GM21723 (cell line): ENCODE measurements around the gene DFFA.

Experiments used
- ATAC-seq: cut with Tn5 transposase; IDR thresholded peaks from one replicate; pipeline ENCODE4 v1.9.1; 2021; ENCODE audit warnings: mild to moderate bottlenecking, moderate library complexity; ENCODE audit not compliant: unreplicated experiment

Gene DFFA

DNA sequence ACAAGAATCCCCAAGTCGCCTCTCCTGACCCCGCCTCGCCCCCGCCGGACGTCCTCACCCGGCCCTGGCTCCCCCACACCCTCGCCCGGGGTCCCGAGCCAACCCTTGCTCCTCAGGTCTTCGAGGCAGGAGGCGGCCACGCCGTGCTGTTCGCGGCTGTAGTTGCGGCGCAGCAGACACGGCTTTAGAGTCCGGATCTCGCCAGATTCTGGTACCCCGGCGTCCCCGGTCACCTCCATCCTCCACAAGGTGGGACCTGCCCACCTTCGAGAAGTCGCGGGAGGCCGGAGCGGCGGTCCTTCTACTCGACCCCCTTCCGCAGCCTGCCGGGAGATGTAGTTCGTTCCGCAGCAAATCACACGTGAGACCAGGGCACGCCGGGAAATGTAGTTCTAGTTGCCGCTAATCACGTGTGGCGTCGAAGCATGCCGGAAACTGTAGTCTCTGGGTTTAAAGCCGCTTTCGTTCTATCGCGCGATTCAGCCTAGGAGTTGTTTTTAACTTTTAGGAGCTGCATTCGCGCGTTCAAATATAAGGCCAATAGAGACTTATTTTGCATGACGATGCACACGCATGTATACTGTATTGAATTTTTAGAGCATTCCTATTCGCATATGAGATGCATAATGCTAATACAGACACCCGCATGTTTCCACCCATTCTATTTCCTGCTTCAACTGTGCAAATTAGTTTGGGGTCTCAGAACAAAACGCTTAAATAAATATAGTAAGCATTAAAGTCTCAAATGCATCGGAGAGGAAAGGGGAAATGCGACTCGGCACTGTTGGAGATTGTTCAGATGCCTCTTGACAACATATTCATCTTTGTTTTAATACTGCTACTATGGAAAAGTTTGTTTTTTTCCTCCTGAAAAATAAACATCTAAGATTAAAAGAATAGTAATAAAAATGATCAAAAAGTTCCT is at the start of gene DFFA:
DFFA (minus strand) TSS at position 310 of the 925 bp plus-strand sequence; CDS start at position 239, 71 bp downstream.
- peak; percentile 86 for ATAC-seq

DNA sequence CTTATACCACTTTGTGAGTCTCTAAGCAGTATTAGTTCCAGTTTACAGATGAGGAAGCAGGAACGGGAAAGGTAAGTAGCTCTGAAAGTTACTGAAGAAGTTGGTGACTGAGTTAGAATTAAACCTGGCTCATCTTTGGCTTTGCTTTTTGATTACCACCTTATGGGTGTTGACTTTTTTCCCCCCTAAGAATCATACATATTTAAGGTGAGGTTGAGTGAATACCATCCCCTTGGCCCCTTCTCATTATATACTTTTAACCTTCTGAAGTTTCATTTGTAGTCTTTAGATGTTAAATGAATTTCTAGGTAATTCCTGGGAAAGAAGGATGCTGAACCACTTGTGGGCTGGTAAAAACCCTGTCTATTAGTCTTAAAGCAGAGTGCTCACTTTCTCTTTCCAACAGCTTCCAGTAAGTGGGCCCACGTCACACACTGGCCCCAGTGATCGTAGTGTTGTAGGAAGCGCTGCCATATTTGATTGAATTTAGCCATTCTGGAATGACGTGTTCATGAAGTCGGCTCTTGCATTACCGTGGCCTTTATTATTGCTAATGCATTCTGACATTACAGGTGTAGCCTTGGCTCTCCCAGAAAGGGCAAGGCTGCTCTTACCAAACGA is 49.3 kb upstream of the DFFA start:
- ATAC-seq: no peak

GRCh38 chr1:10520952-10521351 is 48.6 kb upstream of the DFFA start:
- no peak for ATAC-seq

DNA sequence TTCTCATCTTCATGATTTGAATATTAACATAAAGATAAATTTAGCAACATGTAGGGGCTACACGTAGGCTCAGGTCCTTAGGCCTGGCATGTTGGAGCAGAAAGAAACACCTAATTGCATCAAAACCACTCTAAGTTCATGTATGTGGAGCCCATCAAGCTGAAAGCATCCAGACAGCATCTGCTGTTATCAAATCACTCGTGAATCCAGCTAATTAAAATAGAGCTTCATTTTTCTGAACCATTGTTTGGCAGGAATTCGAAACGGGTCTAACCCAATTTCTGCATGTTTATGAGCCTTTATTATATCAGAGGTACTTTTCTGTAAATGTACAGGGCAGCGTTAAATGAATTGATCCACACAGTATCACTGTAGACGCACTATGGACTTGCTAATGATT is 48.2 kb upstream of the DFFA start:
- no peak for ATAC-seq

GRCh38 chr1:10519016-10519417 is 46.7 kb upstream of the DFFA start:
- no peak for ATAC-seq

DNA sequence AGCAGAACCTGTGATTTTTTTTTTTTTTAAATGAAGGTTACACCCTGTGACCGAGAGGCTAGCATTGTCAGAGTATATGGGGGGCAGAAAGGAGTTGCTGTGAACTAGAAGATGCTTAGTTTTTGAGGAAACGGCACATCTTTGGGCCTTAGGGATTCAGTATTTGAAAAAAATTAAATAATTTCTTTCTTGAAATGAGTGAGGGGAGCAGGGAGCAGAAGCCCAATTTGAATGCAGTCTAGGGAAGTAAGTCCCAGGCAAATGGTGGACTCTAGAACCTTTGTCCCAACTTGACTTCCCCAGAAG is 45.3 kb upstream of the DFFA start:
- ATAC-seq: no peak

GRCh38 chr1:10516925-10517676 is 44.8 kb upstream of the DFFA start:
- no peak for ATAC-seq

GRCh38 chr1:10515976-10516750 is 43.8 kb upstream of the DFFA start:
- no peak for ATAC-seq

- no peak for ATAC-seq
Measured at GRCh38 chr1:10515301-10515975, 43.1 kb upstream of the DFFA start.

DNA sequence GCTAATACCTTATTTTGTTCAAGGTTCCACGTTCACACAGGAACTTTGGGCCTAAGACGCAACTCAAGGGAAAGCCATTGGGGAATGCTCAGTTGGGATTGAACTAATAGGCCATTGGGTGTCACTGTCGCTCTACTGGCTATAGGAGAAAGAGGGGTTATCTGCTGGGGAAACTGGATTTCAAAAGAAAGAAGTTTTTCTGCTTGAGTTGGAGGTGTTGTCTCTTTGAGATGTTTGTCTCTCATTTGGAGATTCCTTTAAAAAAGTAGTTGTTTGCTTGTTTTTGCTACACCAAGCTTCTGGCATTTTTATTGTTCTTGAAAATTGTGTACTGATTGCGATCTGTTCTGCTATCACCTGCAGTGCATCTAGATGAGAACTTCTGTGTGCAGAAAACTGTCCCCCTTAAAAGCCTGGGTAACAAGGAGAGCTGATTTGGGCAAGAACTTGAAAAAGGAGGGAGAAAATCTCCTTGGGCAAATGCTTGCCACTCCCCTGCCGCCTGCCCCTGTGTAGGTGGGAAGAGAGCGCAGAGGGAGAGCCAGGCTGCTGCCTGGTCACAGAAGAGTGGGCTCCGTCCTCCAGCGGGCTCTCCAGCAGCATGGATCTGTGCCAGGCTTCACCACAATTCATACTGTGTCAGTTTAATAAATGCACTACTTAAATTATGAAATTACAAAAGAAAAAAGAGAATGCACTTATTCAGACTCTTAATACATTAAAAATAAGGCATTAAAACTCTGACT is 42.3 kb upstream of the DFFA start:
- ATAC-seq: no peak

DNA sequence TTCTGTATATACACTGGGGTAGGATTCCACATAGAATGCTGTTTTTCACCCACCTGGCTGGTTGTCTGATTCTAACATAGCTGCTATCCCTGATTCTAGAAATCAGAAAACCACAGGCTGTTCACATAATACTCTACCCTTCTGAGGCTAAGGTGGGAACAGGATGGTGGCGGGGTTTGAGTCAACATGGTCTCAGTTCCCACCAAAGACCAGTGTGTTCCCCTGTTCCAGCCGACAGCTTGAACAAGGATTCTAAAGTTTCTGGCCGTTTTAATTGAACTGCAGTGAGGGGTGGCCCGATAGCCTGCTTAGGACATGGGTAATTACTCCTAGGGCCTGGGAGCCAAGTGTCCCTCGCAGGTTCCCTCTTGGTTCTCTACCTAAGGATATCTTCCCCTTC is 40.9 kb upstream of the DFFA start:
- no peak for ATAC-seq

- no peak for ATAC-seq
Measured at GRCh38 chr1:10511494-10511885, 39.2 kb upstream of the DFFA start.

- ATAC-seq: peak; percentile 86
Measured at GRCh38 chr1:10510520-10511493, 38.5 kb upstream of the DFFA start.

- ATAC-seq: no peak
Measured at GRCh38 chr1:10509809-10510509, 37.6 kb upstream of the DFFA start.

DNA sequence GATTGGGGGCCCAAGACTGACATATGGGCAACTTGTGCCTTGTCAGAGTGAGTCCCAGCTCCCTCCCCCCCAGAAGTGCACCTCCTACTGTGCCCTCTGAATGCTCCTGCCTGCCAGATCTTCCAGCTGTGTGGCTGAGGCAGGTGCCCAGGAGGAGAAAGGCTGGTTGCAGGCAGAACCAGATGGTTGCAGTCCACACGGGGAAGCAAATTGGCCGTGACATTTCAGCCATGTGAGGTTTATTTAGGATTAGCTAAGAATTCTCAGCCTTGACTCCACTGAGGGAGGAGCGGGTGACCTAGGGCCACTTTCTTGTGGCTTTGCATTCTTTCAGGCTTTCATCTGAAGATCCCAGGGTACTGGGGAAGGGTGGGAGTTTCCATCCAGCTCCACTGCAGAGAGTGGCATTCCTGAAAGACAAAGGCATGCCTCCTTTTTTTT is 36.2 kb upstream of the DFFA start:
- ATAC-seq: no peak

DNA sequence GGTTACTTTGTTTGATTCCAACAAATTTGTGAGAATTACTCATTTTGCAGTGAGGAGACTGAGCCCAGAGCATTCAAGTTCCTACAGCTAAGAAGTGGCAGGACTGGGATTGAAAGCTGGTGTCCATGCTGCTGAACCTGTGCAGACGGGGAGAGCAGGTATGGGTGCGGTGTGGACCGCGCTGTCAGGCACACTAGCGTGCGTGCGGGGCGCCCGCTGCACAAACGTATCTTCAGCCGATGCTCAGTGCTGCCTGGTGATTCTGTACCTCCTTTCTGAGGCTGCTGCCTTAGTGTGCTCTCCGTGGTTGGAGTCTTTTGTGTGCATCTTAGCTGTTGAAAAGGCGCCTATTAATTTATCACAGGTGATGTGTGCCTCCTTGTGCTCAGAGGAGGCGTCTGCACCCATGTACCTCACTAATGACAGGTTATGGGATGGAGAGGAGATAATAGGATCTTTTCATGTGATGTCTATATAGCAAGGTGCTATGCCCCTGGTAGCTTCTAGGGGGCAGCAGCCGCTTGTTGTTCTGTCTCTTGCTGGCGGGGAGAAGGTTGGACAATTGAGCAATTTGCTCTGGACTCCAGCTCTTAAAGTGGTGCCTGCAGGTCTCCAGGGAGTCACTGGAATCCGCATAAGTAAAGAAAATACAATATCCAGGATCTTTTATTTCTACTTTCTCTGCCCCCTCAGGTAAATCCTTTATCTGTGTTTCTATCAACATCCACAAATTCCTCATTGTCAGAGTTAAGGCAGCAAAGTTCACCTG is 35.0 kb upstream of the DFFA start:
- ATAC-seq: no peak

DNA sequence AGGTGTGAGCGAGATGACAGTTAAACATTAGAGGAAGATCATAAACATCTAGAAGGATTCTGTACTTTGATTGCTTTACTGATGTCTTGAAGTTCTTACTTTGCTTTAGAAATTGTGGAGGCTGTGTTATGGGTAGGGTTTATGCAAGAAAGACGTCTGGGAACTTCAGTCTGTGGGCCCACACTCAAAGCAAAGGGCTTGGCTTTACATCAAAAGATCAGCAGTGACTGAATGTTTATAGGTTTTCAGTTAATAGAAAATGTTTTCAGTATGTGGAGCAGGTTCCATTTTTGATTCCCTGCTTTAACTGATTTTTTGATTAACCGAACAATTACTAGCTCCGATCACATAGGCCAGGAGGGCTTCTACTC is 34.3 kb upstream of the DFFA start:
- ATAC-seq: no peak
